ENCODE data around the gene INTS15. TPM values are rescaled to one million over a fixed set of nuclear protein-coding genes. Genes with fewer than 3 reads are reported as not detected.

The INTS15 gene
- total and polyA plus RNA-seq, 2 donors (not counting 3 experiments of a cell fraction or from before 2014, with no cell fraction given), result 35.7 to 51.6 TPM

GRCh38 chr7:6650521-6651011, 60.7 kb downstream of the INTS15 start:
- H3K27me3 ChIP-seq (ENCODE audit: control insufficient read depth in 2 of 2, insufficient read depth in 2 of 2, low read length in 2 of 2), result no peaks in the 10 kb centered on the region
- no peak for FAIRE-seq

More at GRCh38 chr7:6650521-6651011, 60.7 kb downstream of the INTS15 start:
- BruUV-seq (replicated peaks), result no TSS peak
- H3K4me2 ChIP-seq (ENCODE audit: insufficient read depth, low read length), result no peak overlapping the region
- DNase-seq (ENCODE audit: low read depth, low spot score), result no peak
- H2AFZ ChIP-seq (ENCODE audit: low read depth, low read length), result no peak overlapping the region
- no peak overlapping the region for H3K27ac ChIP-seq (ENCODE audit: insufficient read depth, low read depth, low read length)
- intact Hi-C loops (cut with micrococcal nuclease), result no loop called here
- H3K4me1 ChIP-seq (ENCODE audit: control insufficient read depth, extremely low read depth, insufficient read depth, low read length), result no peaks in the 10 kb centered on the region
- POLR2A ChIA-PET, result no interaction called here
- H3K9ac ChIP-seq (replicated peaks; ENCODE audit: extremely low read depth, insufficient read depth, low read length), result no peak overlapping the region
- CTCF ChIA-PET, result no interaction called here
- H3K36me3 ChIP-seq (ENCODE audit: control insufficient read depth in 2 of 2, extremely low read depth in 1 of 2, insufficient read depth in 2 of 2, low read length in 2 of 2), result peaks cover 0 to 17% of the 10 kb centered on the region in 2 experiments
- no peaks in the 10 kb centered on the region for H3K9me3 ChIP-seq (replicated peaks; ENCODE audit: control insufficient read depth, insufficient read depth, low read length)
- no peaks in the 10 kb centered on the region for H3K79me2 ChIP-seq (ENCODE audit: control insufficient read depth, insufficient read depth, low read length)
- no peaks in the 10 kb centered on the region for H4K20me1 ChIP-seq (replicated peaks; ENCODE audit: control insufficient read depth, extremely low read depth, insufficient read depth, low read length)
- TF ChIP-seq POLR2AphosphoS5 (IDR thresholded peaks at IDR 0.05; ENCODE audit: insufficient read depth, low read depth, low read length) (no peak), GATA2 (IDR thresholded peaks at IDR 0.05; ENCODE audit: insufficient read depth, insufficient read length, low read depth, low read length) (no peak), POLR2A (IDR thresholded peaks at IDR 0.05; ENCODE audit: low read depth, low read length) (no peak), FOS (IDR thresholded peaks at IDR 0.05; ENCODE audit: borderline replicate concordance, insufficient read depth, low read length) (no peak), EZH2 (IDR thresholded peaks at IDR 0.05; ENCODE audit: borderline replicate concordance, low read depth, low read length, severe bottlenecking) (no peak), MAX (IDR thresholded peaks at IDR 0.05; ENCODE audit: insufficient read depth, insufficient read length) (no peak), JUN (IDR thresholded peaks at IDR 0.05; ENCODE audit: borderline replicate concordance, insufficient read depth, insufficient read length, low read depth) (no peak), MYC (IDR thresholded peaks at IDR 0.05; ENCODE audit: low read depth, low read length) (no peak)
- TF ChIP-seq, protein P1, sequence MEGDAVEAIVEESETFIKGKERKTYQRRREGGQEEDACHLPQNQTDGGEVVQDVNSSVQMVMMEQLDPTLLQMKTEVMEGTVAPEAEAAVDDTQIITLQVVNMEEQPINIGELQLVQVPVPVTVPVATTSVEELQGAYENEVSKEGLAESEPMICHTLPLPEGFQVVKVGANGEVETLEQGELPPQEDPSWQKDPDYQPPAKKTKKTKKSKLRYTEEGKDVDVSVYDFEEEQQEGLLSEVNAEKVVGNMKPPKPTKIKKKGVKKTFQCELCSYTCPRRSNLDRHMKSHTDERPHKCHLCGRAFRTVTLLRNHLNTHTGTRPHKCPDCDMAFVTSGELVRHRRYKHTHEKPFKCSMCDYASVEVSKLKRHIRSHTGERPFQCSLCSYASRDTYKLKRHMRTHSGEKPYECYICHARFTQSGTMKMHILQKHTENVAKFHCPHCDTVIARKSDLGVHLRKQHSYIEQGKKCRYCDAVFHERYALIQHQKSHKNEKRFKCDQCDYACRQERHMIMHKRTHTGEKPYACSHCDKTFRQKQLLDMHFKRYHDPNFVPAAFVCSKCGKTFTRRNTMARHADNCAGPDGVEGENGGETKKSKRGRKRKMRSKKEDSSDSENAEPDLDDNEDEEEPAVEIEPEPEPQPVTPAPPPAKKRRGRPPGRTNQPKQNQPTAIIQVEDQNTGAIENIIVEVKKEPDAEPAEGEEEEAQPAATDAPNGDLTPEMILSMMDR (IDR thresholded peaks at IDR 0.05; ENCODE audit: extremely low read depth in 1 of 2, insufficient read depth in 1 of 2, low read depth in 1 of 2, low read length in 2 of 2), result no peak
- H3K4me3 ChIP-seq (replicated peaks in 1 of 3; ENCODE audit: insufficient read depth in 1 of 3, low read depth in 1 of 3, low read length in 3 of 3), result no peak overlapping the region
- H3K9me1 ChIP-seq (replicated peaks; ENCODE audit: control insufficient read depth, extremely low read depth, insufficient read depth, low read length), result no peaks in the 10 kb centered on the region
- dilution Hi-C loops (cut with MboI; ENCODE audit: extremely low pct_ligation_motif_present, low sequenced_read_pairs), result no loop called here
